Fibroblast of skin of right biceps (primary cell): ENCODE data around the gene PHACTR4.
"Not testable (repeated sequence)": the region's sequence is repeated elsewhere in the genome, so short reads cannot be mapped to it uniquely, and the experiment has no call there.

Source experiments
- DNase-seq: peaks from one replicate; pipeline ENCODE4 v3.0.0-alpha.2; 2013

The PHACTR4 gene

GRCh38 chr1:28535180-28535579 is 165.6 kb downstream of the PHACTR4 start:
- no peak for DNase-seq

- DNase-seq: no peak
Observed at GRCh38 chr1:28537457-28538199, 168.1 kb downstream of the PHACTR4 start.

- DNase-seq: no peak
Observed at GRCh38 chr1:28538286-28538685, 168.7 kb downstream of the PHACTR4 start.

GRCh38 chr1:28540651-28541050 is 171.1 kb downstream of the PHACTR4 start:
- no peak for DNase-seq

DNA sequence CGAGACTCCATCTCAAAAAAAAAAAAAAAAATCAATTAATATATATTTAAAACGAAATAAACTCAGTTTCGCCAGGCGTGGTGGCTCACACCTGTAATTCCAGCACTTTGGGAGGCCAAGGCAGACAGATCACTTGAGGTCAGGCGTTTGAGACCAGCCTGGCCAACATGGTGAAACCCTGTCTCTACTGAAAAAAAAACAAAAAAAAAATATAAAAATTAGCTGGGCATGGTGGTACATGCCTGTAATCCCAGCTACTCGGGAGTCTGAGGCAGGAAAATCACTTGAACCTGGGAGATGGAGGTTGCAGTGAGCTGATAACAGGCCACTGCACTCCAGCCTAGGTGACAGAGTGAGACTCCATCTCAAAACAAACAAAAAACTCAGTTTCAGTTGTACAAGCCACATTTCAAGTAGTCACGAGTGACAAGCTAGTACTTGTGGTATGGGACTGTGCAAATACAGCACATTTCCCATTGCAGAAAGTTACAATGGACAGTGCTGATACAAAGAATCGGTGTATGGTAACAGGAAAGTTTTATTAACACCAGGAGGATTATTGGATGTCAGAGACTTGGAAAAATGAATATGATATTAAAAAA is 172.0 kb downstream of the PHACTR4 start:
- DNase-seq: not testable (repeated sequence)

GRCh38 chr1:28545246-28545628 is 175.7 kb downstream of the PHACTR4 start:
- DNase-seq: no peak

- DNase-seq: no peak
Observed at GRCh38 chr1:28548318-28548717, 178.8 kb downstream of the PHACTR4 start.
